ENCODE data around the gene CNRIP1.

GRCh38 chr2:68317971-68318913 lies 1.5 kb downstream of the CNRIP1 start:
- no peak for TF ChIP-seq POLR2A (IDR thresholded peaks at IDR 0.05; ENCODE audit: extremely low read depth, insufficient read length)
- no peak for TF ChIP-seq MAX (IDR thresholded peaks at IDR 0.05; ENCODE audit: low read depth, low read length)
- TF ChIP-seq CTCF (IDR thresholded peaks at IDR 0.05; ENCODE audit: low read depth, low read length), result no peak

All from NB4 (cell line).